ENCODE results near the gene SUGCT. TPM values are rescaled to one million over a fixed set of nuclear protein-coding genes. Genes with fewer than 3 reads are reported as not detected.

The SUGCT gene
- total RNA-seq, 3 donors from 2014 or later (not counting 1 experiment from before 2014, with no cell fraction given) = 0.40 to 0.59 TPM; not detected in 1

DNA sequence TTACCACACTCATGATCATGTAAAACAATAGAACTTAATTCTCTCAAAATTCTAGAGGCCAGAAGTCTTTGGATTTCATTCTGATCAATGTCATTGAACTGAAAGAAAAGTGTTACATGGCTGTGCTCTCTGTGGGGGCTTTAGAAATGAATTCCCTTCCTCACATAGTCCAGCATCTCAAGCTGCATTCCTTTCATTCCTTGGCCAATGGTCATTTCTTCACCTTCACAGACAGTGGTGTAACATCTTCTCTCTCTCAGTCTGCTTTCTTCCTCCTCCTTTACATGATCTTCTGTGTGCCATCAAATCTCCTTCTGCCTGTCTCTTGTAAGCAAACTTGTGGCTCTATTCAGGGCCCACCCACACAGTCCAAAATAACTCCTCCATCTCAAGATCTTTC is 735.3 kb downstream of the SUGCT start:
- H3K27me3 Mint-ChIP-seq (ENCODE audit: low read depth in 2 of 2) = no peaks in the 10 kb centered on the region
- H3K9me3 ChIP-seq (ENCODE audit: control insufficient read depth, insufficient read depth, low read length) = no peaks in the 10 kb centered on the region

DNA sequence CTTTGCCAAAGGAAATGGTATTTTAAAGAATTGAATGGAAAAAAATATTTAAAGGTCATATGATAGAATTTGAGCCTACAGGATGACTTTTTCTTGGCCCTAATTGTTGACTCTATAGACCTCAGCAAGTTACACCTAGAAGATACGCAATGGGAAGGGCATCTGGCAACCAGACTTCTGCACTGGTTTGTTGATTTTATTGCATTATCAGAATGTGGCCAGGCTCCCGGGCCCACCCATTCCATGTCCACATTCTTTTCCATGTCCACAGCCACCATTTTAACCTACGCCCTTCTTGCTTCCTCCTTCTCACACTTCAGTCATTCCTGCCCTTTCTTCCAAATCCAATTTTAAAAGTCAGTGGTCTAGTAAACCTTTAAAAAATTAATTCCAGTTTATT is 738.4 kb downstream of the SUGCT start:
- Histone ChIP-seq H3K4me1 (ENCODE audit: control insufficient read depth, insufficient read depth, low read length) (no peaks in the 10 kb centered on the region), H3K27me3 (ENCODE audit: control insufficient read depth, insufficient read depth, low read length) (no peaks in the 10 kb centered on the region), H3K9me3 (ENCODE audit: control insufficient read depth, insufficient read depth, low read length) (no peaks in the 10 kb centered on the region), H3K36me3 (ENCODE audit: control insufficient read depth, insufficient read depth, low read length) (no peaks in the 10 kb centered on the region), H3K27ac (ENCODE audit: low read length) (no peak overlapping the region), H3K4me3 (ENCODE audit: low read length) (no peak overlapping the region)
- TF ChIP-seq, protein P1, sequence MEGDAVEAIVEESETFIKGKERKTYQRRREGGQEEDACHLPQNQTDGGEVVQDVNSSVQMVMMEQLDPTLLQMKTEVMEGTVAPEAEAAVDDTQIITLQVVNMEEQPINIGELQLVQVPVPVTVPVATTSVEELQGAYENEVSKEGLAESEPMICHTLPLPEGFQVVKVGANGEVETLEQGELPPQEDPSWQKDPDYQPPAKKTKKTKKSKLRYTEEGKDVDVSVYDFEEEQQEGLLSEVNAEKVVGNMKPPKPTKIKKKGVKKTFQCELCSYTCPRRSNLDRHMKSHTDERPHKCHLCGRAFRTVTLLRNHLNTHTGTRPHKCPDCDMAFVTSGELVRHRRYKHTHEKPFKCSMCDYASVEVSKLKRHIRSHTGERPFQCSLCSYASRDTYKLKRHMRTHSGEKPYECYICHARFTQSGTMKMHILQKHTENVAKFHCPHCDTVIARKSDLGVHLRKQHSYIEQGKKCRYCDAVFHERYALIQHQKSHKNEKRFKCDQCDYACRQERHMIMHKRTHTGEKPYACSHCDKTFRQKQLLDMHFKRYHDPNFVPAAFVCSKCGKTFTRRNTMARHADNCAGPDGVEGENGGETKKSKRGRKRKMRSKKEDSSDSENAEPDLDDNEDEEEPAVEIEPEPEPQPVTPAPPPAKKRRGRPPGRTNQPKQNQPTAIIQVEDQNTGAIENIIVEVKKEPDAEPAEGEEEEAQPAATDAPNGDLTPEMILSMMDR (IDR thresholded peaks at IDR 0.05) = no peak
- H3K27me3 Mint-ChIP-seq (ENCODE audit: low read depth in 2 of 2) = no peaks in the 10 kb centered on the region
- no peaks in the 10 kb centered on the region for H3K4me1 Mint-ChIP-seq
- H3K27ac Mint-ChIP-seq = no peak overlapping the region
- DNase-seq (no peak), ATAC-seq (no peak)
- no peaks in the 10 kb centered on the region for H3K36me3 Mint-ChIP-seq
- no peak overlapping the region for H3K4me3 Mint-ChIP-seq
- WGBS (ENCODE audit: insufficient coverage) = 94% methylated on average over 3 of the region's 3 CpGs
- H3K9me3 Mint-ChIP-seq = peaks cover 8 to 10% of the 10 kb centered on the region in 2 donors
- intact Hi-C loops (cut with micrococcal nuclease) = no loop called here

More for the DNA sequence above, 735.3 kb downstream of the SUGCT start:
- Histone ChIP-seq H3K4me1 (ENCODE audit: control insufficient read depth, insufficient read depth, low read length) (no peaks in the 10 kb centered on the region), H3K27me3 (ENCODE audit: control insufficient read depth, insufficient read depth, low read length) (no peaks in the 10 kb centered on the region), H3K4me3 (ENCODE audit: low read length) (no peak overlapping the region), H3K27ac (ENCODE audit: low read length) (no peak overlapping the region), H3K36me3 (ENCODE audit: control insufficient read depth, insufficient read depth, low read length) (no peaks in the 10 kb centered on the region)
- intact Hi-C loops (cut with micrococcal nuclease) = no loop called here
- ATAC-seq (no peak), DNase-seq (no peak)
- Mint-ChIP-seq H3K27ac (no peak overlapping the region), H3K36me3 (no peaks in the 10 kb centered on the region), H3K4me1 (no peaks in the 10 kb centered on the region), H3K9me3 (peaks cover 3 to 10% of the 10 kb centered on the region in 2 donors), H3K4me3 (no peak overlapping the region)
- TF ChIP-seq, protein P1 (IDR thresholded peaks at IDR 0.05) = no peak

DNA sequence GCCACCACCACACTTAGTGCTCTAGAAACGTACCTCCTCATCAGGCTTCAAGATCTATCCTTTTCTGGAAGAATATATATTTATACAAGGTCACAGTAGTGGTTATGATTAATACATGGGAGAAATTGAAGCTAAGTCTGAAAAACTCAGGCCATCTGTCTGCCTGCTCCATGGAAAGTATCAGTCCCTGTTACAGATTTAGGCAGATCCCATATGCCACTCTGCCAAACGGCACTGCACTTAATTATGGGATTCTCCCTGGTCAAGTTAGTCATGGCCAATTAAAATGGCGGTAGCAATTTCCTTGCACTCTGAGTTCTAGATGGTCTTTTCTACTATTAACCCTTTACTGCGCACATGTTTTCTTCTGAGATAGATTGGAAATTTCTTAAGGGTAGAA is 740.0 kb downstream of the SUGCT start:
- WGBS (ENCODE audit: insufficient coverage) = 80% methylated on average over 2 of the region's 4 CpGs
- H3K9me3 Mint-ChIP-seq = peaks cover 6 to 8% of the 10 kb centered on the region in 2 donors

GRCh38 chr7:40876601-40877000 is 741.8 kb downstream of the SUGCT start:
- Mint-ChIP-seq H3K4me3 (no peak overlapping the region), H3K9me3 (peaks cover 6 to 7% of the 10 kb centered on the region in 2 donors), H3K27me3 (ENCODE audit: low read depth in 2 of 2) (no peaks in the 10 kb centered on the region), H3K36me3 (no peaks in the 10 kb centered on the region), H3K27ac (no peak overlapping the region), H3K4me1 (no peaks in the 10 kb centered on the region)
- H3K36me3 ChIP-seq (ENCODE audit: control insufficient read depth, insufficient read depth, low read length) = no peaks in the 10 kb centered on the region
- ATAC-seq (no peak), DNase-seq (no peak)
- H3K27ac ChIP-seq (ENCODE audit: low read length) = no peak overlapping the region
- H3K4me3 ChIP-seq (ENCODE audit: low read length) = no peak overlapping the region
- intact Hi-C loops (cut with micrococcal nuclease) = no loop called here
- peaks cover 3% of the 10 kb centered on the region for H3K9me3 ChIP-seq (ENCODE audit: control insufficient read depth, insufficient read depth, low read length)
- no peaks in the 10 kb centered on the region for H3K4me1 ChIP-seq (ENCODE audit: control insufficient read depth, insufficient read depth, low read length)
- no peaks in the 10 kb centered on the region for H3K27me3 ChIP-seq (ENCODE audit: control insufficient read depth, insufficient read depth, low read length)
- TF ChIP-seq, protein P1 (IDR thresholded peaks at IDR 0.05) = no peak
- 97% methylated on average over 3 of the region's 3 CpGs for WGBS (ENCODE audit: insufficient coverage)

More for the DNA sequence above, 740.0 kb downstream of the SUGCT start:
- no peaks in the 10 kb centered on the region for H3K4me1 ChIP-seq (ENCODE audit: control insufficient read depth, insufficient read depth, low read length)
- Mint-ChIP-seq H3K27ac (no peak overlapping the region), H3K27me3 (ENCODE audit: low read depth in 2 of 2) (no peaks in the 10 kb centered on the region), H3K4me1 (no peaks in the 10 kb centered on the region), H3K4me3 (no peak overlapping the region), H3K36me3 (no peaks in the 10 kb centered on the region)
- DNase-seq (no peak), ATAC-seq (no peak)
- H3K27ac ChIP-seq (ENCODE audit: low read length) = no peak overlapping the region
- peaks cover 2% of the 10 kb centered on the region for H3K9me3 ChIP-seq (ENCODE audit: control insufficient read depth, insufficient read depth, low read length)
- H3K4me3 ChIP-seq (ENCODE audit: low read length) = no peak overlapping the region
- intact Hi-C loops (cut with micrococcal nuclease) = no loop called here
- H3K27me3 ChIP-seq (ENCODE audit: control insufficient read depth, insufficient read depth, low read length) = no peaks in the 10 kb centered on the region
- H3K36me3 ChIP-seq (ENCODE audit: control insufficient read depth, insufficient read depth, low read length) = no peaks in the 10 kb centered on the region
- TF ChIP-seq, protein P1 (IDR thresholded peaks at IDR 0.05) = no peak
